Keratinocyte (primary cell): ENCODE results near the gene MEIS3. TPM values are rescaled to one million over a fixed set of nuclear protein-coding genes. Genes with fewer than 3 reads are reported as not detected.

ENCODE experiments used
- DNase-seq: peaks from one replicate; pipeline ENCODE4 v3.0.0-alpha.2; 2011; ENCODE audit warnings: low read depth, missing footprints, low spot score
- FAIRE-seq: peaks from 2 replicates; lab custom pipeline; 2011; peaks lifted over from hg19 to GRCh38; lab: Jason Lieb, UNC
- H2AFZ ChIP-seq: 2 replicates; pipeline ENCODE4 v1.6.0; 2012; ENCODE audit warnings: low read length, control low read depth, inconsistent platforms; ENCODE audit not compliant: control insufficient read depth
- H3K27ac ChIP-seq: 2 replicates; pipeline ENCODE4 v1.5.1; 2011; ENCODE audit warnings: low read length; ENCODE audit not compliant: control insufficient read depth, insufficient read depth
- H3K27me3 ChIP-seq: 3 replicates; pipeline ENCODE4 v1.6.0; 2011; ENCODE audit warnings: low read length; ENCODE audit not compliant: control insufficient read depth, insufficient read depth; ENCODE audit errors: extremely low read depth
- H3K36me3 ChIP-seq, 2 experiments: 2 replicates in 1 of 2; 3 replicates in 1 of 2; pipeline ENCODE4 v1.5.1; 2011; ENCODE audit warnings: low read length in 2 of 2, mild to moderate bottlenecking in 1 of 2; ENCODE audit not compliant: control insufficient read depth in 2 of 2, insufficient read depth in 2 of 2; ENCODE audit errors: extremely low read depth in 1 of 2
- H3K4me1 ChIP-seq: 3 replicates; pipeline ENCODE4 v1.5.1; 2011; ENCODE audit warnings: low read length; ENCODE audit not compliant: control insufficient read depth, insufficient read depth; ENCODE audit errors: extremely low read depth
- H3K4me2 ChIP-seq: 3 replicates; pipeline ENCODE4 v1.6.0; 2011; ENCODE audit warnings: low read depth, low read length; ENCODE audit not compliant: control insufficient read depth, insufficient read depth; ENCODE audit errors: extremely low read depth
- H3K4me3 ChIP-seq, 3 experiments: fragments of 200-600 bp in 1 of 3; sonication (generic) in 1 of 3; 2 replicates in 2 of 3; 3 replicates in 1 of 3; pipeline ENCODE4 v1.5.1; 2011 to 2016; ENCODE audit warnings: low read length in 3 of 3, mild to moderate bottlenecking in 3 of 3, control low read depth in 2 of 3, inconsistent platforms in 1 of 3, low read depth in 1 of 3, mixed read lengths in 1 of 3, mixed run types in 1 of 3, moderate library complexity in 1 of 3; ENCODE audit not compliant: control insufficient read depth in 2 of 3, insufficient read depth in 2 of 3; ENCODE audit errors: extremely low read depth in 1 of 3
- H3K79me2 ChIP-seq: 2 replicates; pipeline ENCODE4 v1.6.0; 2012; ENCODE audit warnings: low read length; ENCODE audit not compliant: control insufficient read depth, insufficient read depth
- H3K9ac ChIP-seq: 3 replicates; pipeline ENCODE4 v1.6.0; 2011; ENCODE audit warnings: low read length; ENCODE audit not compliant: control insufficient read depth, insufficient read depth; ENCODE audit errors: extremely low read depth
- H3K9me1 ChIP-seq: 3 replicates; pipeline ENCODE4 v1.6.0; 2011; ENCODE audit warnings: low read length; ENCODE audit not compliant: control insufficient read depth, insufficient read depth; ENCODE audit errors: extremely low read depth
- H3K9me3 ChIP-seq: 2 replicates; pipeline ENCODE4 v1.5.1; 2012; ENCODE audit warnings: low read depth, low read length; ENCODE audit not compliant: control insufficient read depth
- H4K20me1 ChIP-seq: 3 replicates; pipeline ENCODE4 v1.6.0; 2011; ENCODE audit warnings: low read length; ENCODE audit not compliant: control insufficient read depth, insufficient read depth; ENCODE audit errors: extremely low read depth
- EZH2 ChIP-seq: IDR thresholded peaks from one replicate; pipeline ENCODE4 v1.6.1; 2012; ENCODE audit warnings: inconsistent platforms, mild to moderate bottlenecking, low read length, moderate library complexity
- dilution Hi-C: fragments of 300-500 bp; cut with MboI; formaldehyde crosslinking; loops from one replicate; pipeline ENCODE4 v1.7.0; 2020; ENCODE audit warnings: low sequenced_read_pairs; ENCODE audit not compliant: extremely low pct_ligation_motif_present
- polyA plus RNA-seq, 5 experiments: library from polyadenylated mRNA; depleted of rRNA in 3 of 5; stranded (reverse) in 3 of 5; stranded (forward) in 1 of 5; unstranded in 1 of 5; fragments of >200 nt; gene quantifications; 1 replicate in 1 of 5; 2 replicates in 3 of 5; 3 replicates in 1 of 5; pipeline versions ENCODE4 v1.2.1 to v1.2.3, GENCODE V29; 2011 to 2012; ENCODE audit warnings: missing spikeins in 2 of 5, low read depth in 1 of 5, low replicate concordance in 1 of 5
- TF ChIP-seq, protein P1 (sequence below), 3 experiments: IDR thresholded peaks in 1 of 3; conservative IDR thresholded peaks in 1 of 3; optimal IDR thresholded peaks in 1 of 3; 2 replicates in 2 of 3; 3 replicates in 1 of 3; pipeline versions ENCODE3 to v1.5.1; 2011; ENCODE audit warnings: low read length in 3 of 3, mild to moderate bottlenecking in 3 of 3, moderate library complexity in 2 of 3, control low read depth in 1 of 3, inconsistent platforms in 1 of 3; ENCODE audit not compliant: insufficient read depth in 2 of 3; ENCODE audit errors: extremely low read depth in 1 of 3

MEIS3 gene
- polyA plus RNA-seq, 1 donor (not counting 4 experiments of a cell fraction or from before 2014, with no cell fraction given): 1.7 TPM

DNA sequence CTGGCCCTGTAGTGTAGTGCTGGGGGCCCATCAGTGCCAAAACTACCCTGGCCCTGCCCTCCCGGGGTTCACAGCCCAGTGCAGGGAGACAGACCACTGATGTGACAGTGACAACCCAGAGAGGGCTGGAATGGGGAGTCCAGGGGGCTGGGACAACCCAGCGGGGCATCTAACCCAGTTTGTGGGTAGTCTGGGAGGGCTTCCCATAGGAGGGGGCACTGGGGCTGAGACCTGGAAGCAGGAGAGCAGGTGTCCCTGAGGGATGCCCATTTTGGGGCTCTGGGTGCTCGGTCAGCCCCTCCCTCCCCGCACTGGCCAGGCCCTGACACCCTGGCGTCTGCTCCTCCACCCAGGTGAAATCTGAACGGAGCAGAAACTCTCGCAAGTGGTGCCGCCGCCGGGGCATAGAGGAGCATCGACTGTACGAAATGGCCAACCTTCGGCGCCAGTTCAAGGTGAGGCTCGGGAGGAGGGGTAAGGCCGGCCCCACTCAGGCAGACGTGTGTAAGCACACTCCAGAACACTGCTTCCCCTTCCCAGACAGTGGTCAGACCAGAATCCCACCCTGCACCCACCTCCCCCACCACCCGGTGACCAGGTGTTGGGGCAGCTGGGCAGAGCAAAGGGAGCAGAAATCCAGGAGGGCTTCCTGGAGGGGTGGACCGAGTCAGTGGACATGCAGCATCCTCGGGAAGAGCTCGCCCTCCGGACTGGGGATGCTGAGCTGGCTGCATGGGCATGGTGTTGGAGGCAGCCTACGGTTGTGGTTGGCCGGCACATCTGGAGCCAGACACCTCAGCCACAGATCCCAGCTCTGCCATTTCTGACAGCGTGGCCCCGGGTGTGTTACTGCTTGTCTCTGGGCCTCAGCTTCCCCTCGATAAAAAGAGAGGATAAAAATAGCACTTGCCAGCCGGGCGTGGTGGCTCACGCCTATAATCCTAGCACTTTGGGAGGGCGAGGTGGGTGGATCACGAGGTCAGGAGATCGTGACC is 45.8 kb downstream of the MEIS3 start:
- Histone ChIP-seq H2AFZ (no peak overlapping the region), H3K27me3 (no peaks in the 10 kb centered on the region), H3K4me3 (no peak overlapping the region), H3K9me3 (no peaks in the 10 kb centered on the region), H3K79me2 (no peaks in the 10 kb centered on the region), H3K9ac (no peak overlapping the region), H3K27ac (no peak overlapping the region), H3K4me1 (no peaks in the 10 kb centered on the region), H3K36me3 (peaks cover 22 to 53% of the 10 kb centered on the region in 2 experiments), H4K20me1 (no peaks in the 10 kb centered on the region), H3K4me2 (no peak overlapping the region), H3K9me1 (no peaks in the 10 kb centered on the region)
- DNase-seq: no peak
- dilution Hi-C loops: no loop called here
- no peak for FAIRE-seq
- no peak for TF ChIP-seq EZH2
- TF ChIP-seq, protein P1, sequence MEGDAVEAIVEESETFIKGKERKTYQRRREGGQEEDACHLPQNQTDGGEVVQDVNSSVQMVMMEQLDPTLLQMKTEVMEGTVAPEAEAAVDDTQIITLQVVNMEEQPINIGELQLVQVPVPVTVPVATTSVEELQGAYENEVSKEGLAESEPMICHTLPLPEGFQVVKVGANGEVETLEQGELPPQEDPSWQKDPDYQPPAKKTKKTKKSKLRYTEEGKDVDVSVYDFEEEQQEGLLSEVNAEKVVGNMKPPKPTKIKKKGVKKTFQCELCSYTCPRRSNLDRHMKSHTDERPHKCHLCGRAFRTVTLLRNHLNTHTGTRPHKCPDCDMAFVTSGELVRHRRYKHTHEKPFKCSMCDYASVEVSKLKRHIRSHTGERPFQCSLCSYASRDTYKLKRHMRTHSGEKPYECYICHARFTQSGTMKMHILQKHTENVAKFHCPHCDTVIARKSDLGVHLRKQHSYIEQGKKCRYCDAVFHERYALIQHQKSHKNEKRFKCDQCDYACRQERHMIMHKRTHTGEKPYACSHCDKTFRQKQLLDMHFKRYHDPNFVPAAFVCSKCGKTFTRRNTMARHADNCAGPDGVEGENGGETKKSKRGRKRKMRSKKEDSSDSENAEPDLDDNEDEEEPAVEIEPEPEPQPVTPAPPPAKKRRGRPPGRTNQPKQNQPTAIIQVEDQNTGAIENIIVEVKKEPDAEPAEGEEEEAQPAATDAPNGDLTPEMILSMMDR (optimal IDR thresholded peaks at IDR 0.05 in 1 of 3, IDR thresholded peaks at IDR 0.05 in 1 of 3, conservative IDR thresholded peaks at IDR 0.05 in 1 of 3; ENCODE audit: extremely low read depth in 1 of 3, insufficient read depth in 2 of 3, low read length in 3 of 3): no peak

GRCh38 chr19:47372603-47373002 is 46.7 kb downstream of the MEIS3 start:
- Histone ChIP-seq H3K9me1 (no peaks in the 10 kb centered on the region), H3K79me2 (no peaks in the 10 kb centered on the region), H4K20me1 (no peaks in the 10 kb centered on the region), H3K9me3 (no peaks in the 10 kb centered on the region), H3K4me3 (no peak overlapping the region), H3K27me3 (no peaks in the 10 kb centered on the region), H3K9ac (no peak overlapping the region), H3K4me1 (no peaks in the 10 kb centered on the region), H3K4me2 (no peak overlapping the region), H2AFZ (no peak overlapping the region), H3K27ac (no peak overlapping the region), H3K36me3 (peaks cover 22 to 48% of the 10 kb centered on the region in 2 experiments)
- dilution Hi-C loops: no loop called here
- FAIRE-seq (no peak), DNase-seq (no peak)
- TF ChIP-seq, protein P1 (optimal IDR thresholded peaks at IDR 0.05 in 1 of 3, IDR thresholded peaks at IDR 0.05 in 1 of 3, conservative IDR thresholded peaks at IDR 0.05 in 1 of 3; ENCODE audit: extremely low read depth in 1 of 3, insufficient read depth in 2 of 3, low read length in 3 of 3): no peak
- no peak for TF ChIP-seq EZH2
